Measurements from ENCODE around the gene NDUFAF3.

Gene NDUFAF3

GRCh38 chr3:49019941-49020329 is 2.0 kb upstream of the NDUFAF3 start:
- no peak for DNase-seq

DNA sequence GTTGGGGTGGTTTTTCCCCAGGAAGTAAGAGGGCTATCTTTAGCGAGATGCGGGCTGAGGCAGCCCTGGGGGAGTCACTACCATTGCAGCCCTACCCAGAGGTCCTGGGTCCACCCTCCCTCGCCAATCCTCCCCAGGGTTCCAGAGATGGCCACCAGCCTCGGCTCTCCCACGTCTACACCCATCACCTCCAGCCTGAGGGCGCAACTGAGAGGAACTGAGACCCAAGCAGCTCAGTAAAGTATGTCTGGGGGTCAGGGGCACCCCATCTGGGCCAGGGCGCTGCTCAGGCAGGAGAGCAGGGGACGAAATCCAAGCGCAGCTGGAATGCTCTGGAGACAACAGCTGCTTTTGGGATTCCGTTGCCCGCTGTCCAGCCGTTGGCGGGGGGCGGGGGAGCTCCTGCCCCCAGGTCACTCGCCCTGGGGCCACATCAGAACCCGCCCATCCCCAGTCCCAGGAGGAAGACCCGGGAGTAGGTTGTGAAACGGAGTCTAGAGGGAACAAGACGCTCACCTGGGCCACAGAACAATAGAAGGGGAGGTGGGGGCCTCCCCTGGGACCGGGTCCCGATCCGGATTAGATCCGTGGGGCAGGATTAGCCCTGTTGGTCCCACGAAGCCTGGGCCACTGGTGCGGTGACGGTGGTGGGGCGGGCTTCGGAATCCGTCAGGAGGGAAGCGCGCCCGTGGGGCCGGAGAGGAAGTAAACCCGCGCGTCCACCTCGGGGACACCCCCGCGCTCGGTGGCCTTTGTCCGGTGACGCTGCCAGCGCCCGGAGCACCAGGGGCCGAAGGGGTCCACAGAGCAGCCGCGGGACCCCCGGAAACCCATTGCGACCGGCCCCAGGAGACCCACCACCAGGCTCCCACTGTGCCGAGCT is 1.4 kb upstream of the NDUFAF3 start:
- no peak for DNase-seq

GRCh38 chr3:49021213-49021812 is 608 bp upstream of the NDUFAF3 start:
- peak; percentile 90 for DNase-seq

DNA sequence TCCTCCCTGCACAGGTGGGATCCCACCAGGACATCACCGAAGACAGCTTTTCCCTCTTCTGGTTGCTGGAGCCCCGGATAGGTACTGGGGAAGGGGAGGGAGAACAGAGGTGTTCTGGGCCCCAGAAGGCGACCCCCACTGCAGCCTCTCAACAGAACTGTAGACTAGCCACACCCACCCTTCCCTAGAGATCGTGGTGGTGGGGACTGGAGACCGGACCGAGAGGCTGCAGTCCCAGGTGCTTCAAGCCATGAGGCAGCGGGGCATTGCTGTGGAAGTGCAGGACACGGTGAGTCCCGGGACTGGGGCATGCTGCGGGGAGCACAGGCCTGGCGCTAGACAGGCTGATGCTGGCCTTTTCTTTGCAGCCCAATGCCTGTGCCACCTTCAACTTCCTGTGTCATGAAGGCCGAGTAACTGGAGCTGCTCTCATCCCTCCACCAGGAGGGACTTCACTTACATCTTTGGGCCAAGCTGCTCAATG is 809 bp downstream of the NDUFAF3 start:
- no peak for DNase-seq

GRCh38 chr3:49023775-49024174 is 1.9 kb downstream of the NDUFAF3 start:
- DNase-seq = no peak

- no peak for DNase-seq
These were observed 2.5 kb downstream of the NDUFAF3 start for GRCh38 chr3:49024449-49024848.

- DNase-seq = no peak
These were observed 3.3 kb downstream of the NDUFAF3 start for GRCh38 chr3:49025005-49025792.

- no peak for DNase-seq
These were observed 4.0 kb downstream of the NDUFAF3 start for GRCh38 chr3:49025793-49026520.

- no peak for DNase-seq
These were observed 4.6 kb downstream of the NDUFAF3 start for GRCh38 chr3:49026536-49026935.

DNA sequence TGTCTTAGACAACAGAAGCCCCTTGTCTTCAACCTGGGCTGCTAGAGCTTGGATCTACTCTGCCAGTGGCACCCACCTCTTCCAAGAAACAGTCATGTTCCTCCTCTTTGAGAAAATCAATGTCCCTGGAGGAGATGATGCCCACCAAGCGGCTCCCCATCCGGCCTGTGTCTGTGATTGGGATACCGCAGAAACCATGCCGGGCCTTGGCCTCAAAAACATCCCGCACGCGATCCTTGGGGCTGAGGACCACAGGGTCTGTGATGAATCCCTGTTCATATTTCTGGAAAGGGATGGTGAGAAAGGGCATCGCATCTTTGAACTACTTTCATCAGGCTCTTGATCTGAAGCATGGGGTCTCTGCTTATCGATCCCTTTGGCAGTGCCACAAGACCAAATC is 5.7 kb downstream of the NDUFAF3 start:
- no peak for DNase-seq

GRCh38 chr3:49028298-49028672 is 6.4 kb downstream of the NDUFAF3 start:
- DNase-seq = no peak

DNA sequence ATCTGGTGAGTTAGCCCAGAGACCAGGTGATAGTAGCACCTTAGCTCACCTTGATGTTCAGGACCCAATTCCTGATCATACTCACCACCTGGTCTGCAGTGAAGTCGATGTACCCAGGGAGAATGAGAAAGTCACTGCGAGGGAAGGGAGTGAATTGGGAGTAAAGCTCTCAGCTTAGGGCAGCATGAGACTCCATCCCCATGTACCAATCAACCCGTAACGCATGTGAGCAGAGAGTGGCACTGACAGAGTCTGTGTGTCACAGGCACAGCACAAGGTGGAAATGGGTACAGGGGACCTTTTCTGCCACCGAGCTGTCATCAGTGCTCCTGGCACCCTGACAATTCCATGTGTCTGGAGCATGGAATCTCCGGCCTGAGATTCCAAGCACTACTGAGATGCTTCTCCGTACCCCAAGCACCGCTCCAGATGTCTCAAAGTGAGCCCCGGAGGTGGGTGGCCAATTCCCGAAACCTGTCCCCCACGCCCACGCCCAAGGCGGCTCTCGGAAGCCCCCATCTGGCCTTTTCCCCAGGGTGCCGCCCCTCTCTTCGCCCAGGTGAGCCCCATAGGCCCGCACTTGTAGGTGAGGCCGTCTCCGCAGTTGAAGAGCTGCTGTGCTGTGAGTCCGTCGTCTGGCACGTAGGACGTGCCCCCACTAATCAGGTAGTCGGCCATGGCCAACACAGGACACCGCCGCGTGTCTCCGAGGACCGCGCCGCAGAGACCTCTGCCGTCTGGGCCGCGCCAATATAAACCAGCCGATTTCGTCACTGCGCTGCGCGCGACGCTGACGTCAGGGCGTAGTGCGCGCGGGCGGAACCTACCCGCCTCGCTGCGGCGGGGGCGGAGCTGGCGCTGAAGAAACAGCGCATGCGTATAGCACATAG is 7.0 kb downstream of the NDUFAF3 start, which contains the start of gene IMPDH2:
IMPDH2 (minus strand) TSS at position 726 of the 890 bp plus-strand sequence; CDS start at position 678, 48 bp downstream.
- DNase-seq = peak; percentile 67

DNA sequence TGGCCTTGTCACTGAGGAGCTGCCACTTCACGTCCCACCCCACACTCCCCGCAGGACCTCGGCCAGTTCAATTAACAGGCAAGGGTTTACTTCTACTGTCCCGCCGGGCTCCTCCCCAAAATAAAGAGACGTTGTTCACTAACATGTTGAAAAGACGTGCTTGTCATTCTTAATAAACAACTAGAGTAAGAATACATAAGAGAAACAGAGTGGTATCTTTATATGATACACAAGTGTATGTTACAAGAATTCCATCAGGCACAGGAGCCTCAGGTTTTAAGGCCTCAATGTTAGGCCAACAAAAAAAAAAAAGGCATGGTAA is 7.6 kb downstream of the NDUFAF3 start:
- no peak for DNase-seq

- no peak for DNase-seq
These were observed 8.4 kb downstream of the NDUFAF3 start for GRCh38 chr3:49030321-49030720.

GRCh38 chr3:49032646-49033304 is 10.9 kb downstream of the NDUFAF3 start:
- no peak for DNase-seq

GRCh38 chr3:49034650-49035049 is 12.7 kb downstream of the NDUFAF3 start:
- no peak for DNase-seq

GRCh38 chr3:49035281-49035680 is 13.4 kb downstream of the NDUFAF3 start:
- DNase-seq = no peak

DNA sequence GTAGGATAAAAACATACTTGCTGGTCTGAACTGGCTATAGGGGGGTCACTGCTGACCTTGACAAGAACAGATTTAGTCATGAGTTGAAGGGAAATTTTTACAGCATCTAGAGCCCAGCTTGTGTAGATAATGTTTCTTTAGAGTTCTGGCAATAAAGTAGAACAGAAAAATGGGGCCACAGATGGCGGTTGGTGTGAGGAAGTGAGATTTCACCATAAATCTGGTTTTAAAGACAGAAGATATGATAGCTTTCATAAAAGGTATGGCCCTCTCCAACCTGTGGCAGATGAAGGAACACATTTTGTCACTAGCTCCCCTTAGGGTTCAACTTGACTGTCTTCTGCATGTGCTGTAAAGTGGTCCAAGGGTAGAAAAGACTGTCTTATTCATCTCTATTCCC is 31.6 kb downstream of the NDUFAF3 start:
- no peak for DNase-seq

- DNase-seq = no peak
These were observed 32.5 kb downstream of the NDUFAF3 start for GRCh38 chr3:49054344-49054862.

- no peak for DNase-seq
These were observed 35.3 kb downstream of the NDUFAF3 start for GRCh38 chr3:49057268-49057667.

GRCh38 chr3:49058011-49058410 is 36.1 kb downstream of the NDUFAF3 start:
- no peak for DNase-seq

Measured in NCI-H748 treated with DMSO at 0.1 percent for 48 hours (cell line).